Body of pancreas (tissue), 4 donors: ENCODE measurements around the gene NPIPB2.
"Not testable (repeated sequence)": the region's sequence is repeated elsewhere in the genome, so short reads cannot be mapped to it uniquely, and the experiment has no call there.

Source experiments
- POLR2A ChIP-seq, 3 donors: fragments of 450-650 bp; IDR thresholded peaks; one replicate each; pipeline ENCODE4 v1.6.1; 2016; ENCODE audit warnings: antibody characterized with exemption in 3 of 3, mild to moderate bottlenecking in 2 of 3
- TF ChIP-seq, protein P1 (sequence below), 7 experiments: fragments of 450-650 bp in 4 of 7; fragments of 200-600 bp in 3 of 7; sonication (generic) in 3 of 7; IDR thresholded peaks; one replicate each; pipeline ENCODE4 v1.5.1; 2016 to 2019; ENCODE audit warnings: antibody characterized with exemption in 7 of 7

DNA sequence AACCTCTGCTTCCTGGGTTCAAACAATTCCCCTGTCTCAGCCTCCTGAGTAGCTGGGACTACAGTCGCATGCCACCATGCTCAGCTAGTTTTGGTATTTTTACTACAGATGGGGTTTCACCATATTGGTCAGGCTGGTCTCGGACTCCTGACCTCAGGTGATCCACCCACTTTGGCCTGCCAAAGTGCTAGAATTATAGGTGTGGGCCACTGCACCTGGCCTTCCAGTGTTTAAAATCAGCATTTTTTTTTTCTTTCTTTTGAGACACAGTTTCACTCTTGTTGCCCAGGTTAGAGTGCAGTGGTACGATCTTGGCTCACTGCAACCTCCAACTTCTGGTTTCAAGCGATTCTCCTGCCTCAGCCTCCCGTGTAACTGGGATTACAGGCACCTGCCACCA lies 28.4 kb upstream of the NPIPB2 start:
- TF ChIP-seq, protein P1, sequence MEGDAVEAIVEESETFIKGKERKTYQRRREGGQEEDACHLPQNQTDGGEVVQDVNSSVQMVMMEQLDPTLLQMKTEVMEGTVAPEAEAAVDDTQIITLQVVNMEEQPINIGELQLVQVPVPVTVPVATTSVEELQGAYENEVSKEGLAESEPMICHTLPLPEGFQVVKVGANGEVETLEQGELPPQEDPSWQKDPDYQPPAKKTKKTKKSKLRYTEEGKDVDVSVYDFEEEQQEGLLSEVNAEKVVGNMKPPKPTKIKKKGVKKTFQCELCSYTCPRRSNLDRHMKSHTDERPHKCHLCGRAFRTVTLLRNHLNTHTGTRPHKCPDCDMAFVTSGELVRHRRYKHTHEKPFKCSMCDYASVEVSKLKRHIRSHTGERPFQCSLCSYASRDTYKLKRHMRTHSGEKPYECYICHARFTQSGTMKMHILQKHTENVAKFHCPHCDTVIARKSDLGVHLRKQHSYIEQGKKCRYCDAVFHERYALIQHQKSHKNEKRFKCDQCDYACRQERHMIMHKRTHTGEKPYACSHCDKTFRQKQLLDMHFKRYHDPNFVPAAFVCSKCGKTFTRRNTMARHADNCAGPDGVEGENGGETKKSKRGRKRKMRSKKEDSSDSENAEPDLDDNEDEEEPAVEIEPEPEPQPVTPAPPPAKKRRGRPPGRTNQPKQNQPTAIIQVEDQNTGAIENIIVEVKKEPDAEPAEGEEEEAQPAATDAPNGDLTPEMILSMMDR (IDR thresholded peaks at IDR 0.05) = not testable (repeated sequence)
- TF ChIP-seq POLR2A (IDR thresholded peaks at IDR 0.05) = not testable (repeated sequence)
